GM12875 (cell line): Measurements from ENCODE around the gene SHKBP1.

Experiments used
- H3K4me3 ChIP-seq: one replicate; pipeline ENCODE4 v1.5.1; 2011; ENCODE audit warnings: low read depth, low read length, control low read depth
- TF ChIP-seq, protein P1 (sequence below): IDR thresholded peaks from 2 replicates; pipeline ENCODE4 v1.5.1; 2011; ENCODE audit warnings: low read depth, mild to moderate bottlenecking, control low read depth, inconsistent platforms, low read length, moderate library complexity, borderline replicate concordance; ENCODE audit not compliant: insufficient read depth

SHKBP1 gene

DNA sequence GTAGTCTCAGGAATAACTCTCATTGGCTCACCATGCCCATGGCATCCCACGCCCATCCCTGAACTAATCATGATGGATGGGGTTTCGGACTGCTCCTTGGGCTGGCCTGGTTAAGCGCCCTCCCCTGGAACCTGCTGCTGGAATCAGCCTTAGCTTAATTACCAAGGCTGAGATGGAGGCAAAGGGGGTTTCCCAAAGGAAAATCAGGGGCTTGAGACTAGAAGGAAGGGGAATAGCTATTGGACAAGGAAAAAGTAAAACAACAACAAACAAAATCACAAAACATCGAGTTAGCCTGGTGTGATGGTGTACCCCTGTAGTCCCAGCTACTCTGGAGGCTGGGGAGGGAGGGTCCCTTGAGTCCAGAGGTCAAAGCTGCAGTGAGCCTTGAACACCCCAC is 25.7 kb upstream of the SHKBP1 start:
- TF ChIP-seq, protein P1, sequence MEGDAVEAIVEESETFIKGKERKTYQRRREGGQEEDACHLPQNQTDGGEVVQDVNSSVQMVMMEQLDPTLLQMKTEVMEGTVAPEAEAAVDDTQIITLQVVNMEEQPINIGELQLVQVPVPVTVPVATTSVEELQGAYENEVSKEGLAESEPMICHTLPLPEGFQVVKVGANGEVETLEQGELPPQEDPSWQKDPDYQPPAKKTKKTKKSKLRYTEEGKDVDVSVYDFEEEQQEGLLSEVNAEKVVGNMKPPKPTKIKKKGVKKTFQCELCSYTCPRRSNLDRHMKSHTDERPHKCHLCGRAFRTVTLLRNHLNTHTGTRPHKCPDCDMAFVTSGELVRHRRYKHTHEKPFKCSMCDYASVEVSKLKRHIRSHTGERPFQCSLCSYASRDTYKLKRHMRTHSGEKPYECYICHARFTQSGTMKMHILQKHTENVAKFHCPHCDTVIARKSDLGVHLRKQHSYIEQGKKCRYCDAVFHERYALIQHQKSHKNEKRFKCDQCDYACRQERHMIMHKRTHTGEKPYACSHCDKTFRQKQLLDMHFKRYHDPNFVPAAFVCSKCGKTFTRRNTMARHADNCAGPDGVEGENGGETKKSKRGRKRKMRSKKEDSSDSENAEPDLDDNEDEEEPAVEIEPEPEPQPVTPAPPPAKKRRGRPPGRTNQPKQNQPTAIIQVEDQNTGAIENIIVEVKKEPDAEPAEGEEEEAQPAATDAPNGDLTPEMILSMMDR: no peak
- H3K4me3 ChIP-seq: no peak overlapping the region

DNA sequence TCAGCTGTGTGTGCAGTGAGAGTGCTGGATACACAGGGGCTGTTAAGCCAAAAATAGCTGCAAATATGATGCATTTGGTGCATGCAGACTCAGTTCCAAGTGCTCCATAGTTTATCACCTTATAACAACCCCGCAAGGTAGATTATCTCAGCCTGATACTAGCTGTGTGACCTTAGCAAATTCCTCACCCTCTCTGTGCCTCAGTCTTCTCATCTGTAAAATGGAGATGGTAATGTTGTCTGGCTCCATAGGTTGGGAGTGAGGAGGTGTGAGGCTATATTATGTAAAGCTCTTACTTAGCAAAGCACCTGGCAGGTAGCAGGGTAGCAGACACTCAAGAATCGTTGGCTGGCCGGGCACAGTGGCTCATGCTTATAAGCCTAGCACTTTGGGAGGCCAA is 23.8 kb upstream of the SHKBP1 start:
- H3K4me3 ChIP-seq: no peak overlapping the region
- TF ChIP-seq, protein P1: no peak

DNA sequence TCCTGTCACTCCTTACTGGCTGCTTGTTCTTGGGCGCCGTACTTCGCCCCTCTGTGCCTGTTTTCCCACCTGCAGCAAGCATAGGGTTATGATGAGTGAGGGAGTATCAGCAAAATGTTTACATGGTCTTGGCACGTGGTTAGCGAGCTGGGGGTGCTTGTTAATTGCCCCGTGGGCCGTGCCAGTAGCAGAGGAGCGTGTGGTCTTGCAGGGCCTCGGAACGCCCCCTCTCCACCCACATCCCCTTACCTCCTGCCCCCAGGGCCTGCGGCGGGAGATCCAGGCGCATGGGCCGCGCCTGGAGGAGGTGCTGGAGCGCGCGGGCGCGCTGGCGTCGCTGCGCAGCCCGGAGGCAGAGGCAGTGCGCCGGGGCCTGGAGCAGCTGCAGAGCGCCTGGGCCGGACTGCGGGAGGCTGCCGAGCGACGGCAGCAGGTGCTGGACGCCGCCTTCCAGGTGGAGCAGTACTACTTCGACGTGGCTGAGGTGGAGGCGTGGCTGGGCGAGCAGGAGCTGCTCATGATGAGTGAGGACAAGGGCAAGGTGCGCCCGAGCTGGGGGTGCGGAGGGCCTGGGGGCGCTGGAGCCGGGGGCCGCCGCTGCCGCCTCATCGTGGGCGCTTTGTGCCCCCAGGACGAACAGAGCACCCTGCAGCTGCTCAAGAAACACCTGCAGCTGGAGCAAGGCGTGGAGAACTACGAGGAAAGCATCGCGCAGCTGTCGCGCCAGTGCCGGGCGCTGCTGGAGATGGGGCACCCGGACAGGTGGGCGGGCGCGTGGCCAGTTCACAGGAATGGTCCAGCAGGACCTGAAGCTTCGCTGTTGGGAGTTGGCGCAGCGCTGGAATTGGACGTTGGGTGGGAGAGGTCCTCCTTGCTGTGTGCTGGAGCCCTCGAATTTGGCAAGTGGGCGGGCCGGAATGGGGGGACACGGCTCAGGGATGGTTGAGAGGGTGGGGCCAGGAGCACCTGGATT is 22.5 kb upstream of the SHKBP1 start:
- TF ChIP-seq, protein P1: no peak
- H3K4me3 ChIP-seq: no peak overlapping the region

DNA sequence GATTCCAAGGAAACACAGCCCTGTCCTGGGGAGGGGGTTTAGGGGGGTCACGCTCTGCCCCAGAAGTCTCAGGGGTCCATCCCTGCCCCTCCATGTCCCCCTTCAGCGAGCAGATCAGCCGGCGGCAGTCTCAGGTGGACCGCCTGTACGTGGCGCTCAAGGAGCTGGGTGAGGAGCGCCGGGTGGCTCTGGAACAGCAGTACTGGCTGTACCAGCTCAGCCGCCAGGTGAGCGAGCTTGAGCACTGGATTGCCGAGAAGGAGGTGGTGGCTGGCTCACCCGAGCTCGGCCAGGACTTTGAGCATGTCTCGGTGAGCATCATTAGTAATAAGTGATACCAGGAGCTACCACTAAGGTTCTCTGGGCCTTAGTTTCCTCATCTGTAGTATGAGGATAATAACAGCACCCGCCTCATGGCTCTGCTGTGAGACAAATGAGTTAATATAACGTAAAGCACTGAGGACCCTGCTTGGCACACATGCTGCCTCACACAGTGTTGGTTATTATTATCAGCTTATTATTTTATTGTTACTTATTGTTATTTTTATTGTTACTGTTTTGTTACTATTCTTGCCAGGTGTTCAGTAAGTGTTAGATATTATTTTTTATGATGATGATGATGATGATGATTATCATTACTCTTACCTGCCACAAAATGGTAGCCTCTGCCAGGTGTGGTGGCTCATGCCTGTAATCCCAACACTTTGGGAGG is 20.5 kb upstream of the SHKBP1 start:
- no peak overlapping the region for H3K4me3 ChIP-seq
- TF ChIP-seq, protein P1: no peak

DNA sequence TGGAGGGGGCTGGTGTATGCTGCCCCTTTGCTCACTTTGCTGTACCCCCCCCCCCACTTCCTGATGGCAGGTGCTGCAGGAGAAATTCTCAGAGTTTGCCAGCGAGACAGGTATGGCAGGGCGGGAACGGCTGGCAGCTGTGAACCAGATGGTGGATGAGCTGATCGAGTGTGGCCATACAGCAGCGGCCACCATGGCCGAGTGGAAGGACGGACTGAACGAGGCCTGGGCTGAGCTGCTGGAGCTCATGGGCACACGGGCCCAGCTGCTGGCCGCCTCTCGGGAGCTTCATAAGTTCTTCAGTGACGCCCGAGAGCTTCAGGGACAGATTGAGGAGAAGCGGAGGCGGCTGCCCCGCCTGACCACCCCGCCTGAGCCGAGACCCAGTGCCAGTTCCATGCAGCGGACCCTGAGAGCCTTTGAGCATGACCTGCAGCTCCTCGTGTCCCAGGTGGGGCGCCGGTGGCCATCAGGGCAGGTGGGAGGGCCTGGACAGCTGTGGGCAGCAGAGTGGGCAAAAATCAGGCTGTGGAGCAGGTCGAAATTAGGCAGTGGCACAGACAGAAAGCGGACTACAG is 19.6 kb upstream of the SHKBP1 start:
- no peak overlapping the region for H3K4me3 ChIP-seq
- TF ChIP-seq, protein P1: no peak

DNA sequence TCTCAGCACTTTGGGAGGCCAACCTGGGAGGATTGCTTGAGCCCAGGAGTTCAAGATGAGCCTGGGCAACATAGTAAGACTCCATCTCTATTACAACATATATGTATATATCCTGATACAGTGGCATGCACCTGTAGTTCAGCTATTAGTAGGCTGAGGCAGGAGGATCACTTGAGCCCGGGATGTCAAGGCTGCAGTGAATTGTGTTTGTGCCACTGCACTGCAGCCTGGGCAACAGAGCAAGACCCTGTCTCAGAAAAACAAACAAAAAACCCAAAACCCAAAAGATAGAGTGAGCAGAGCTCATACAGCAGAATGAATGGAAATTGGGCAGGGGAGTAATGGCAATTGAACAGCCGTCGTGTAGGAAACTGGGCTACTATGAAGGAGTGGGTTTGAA is 17.3 kb upstream of the SHKBP1 start:
- TF ChIP-seq, protein P1: no peak
- no peak overlapping the region for H3K4me3 ChIP-seq
